SK-N-SH (cell line): ENCODE measurements around the gene CEP89. TPM values are rescaled to one million over a fixed set of nuclear protein-coding genes. Genes with fewer than 3 reads are reported as not detected.

Source experiments
- CTCF ChIA-PET: fragments of 300-600, 350-600 bp; formaldehyde crosslinking; extraction: SDS; loops from one replicate; lab custom pipeline; 2021; lab: Yijun Ruan, JAX
- POLR2A ChIA-PET: fragments of 350-600 bp; sonication (Branson Sonifier 250); formaldehyde crosslinking; extraction: SDS; loops from one replicate; lab custom pipeline; 2020; ENCODE audit warnings: antibody characterized with exemption, inconsistent platforms; lab: Yijun Ruan, JAX
- DNase-seq: peaks from one replicate; pipeline ENCODE4 v3.0.0; 2012
- H2AFZ ChIP-seq: fragments of 200-600 bp; sonication (generic); 2 replicates; pipeline ENCODE4 v1.8.1; 2016; ENCODE audit warnings: antibody characterized with exemption, mild to moderate bottlenecking, low read depth
- H3F3A ChIP-seq: fragments of 200-600 bp; sonication (generic); replicated peaks from 2 replicates; pipeline ENCODE3; 2016; ENCODE audit warnings: antibody characterized with exemption, mild to moderate bottlenecking; ENCODE audit not compliant: insufficient read depth
- H3K27ac ChIP-seq, 2 experiments: fragments of 200-500 bp in 1 of 2; fragments of 200-600 bp in 1 of 2; sonication (Bioruptor generic) in 1 of 2; sonication (generic), shearing (Covaris generic) in 1 of 2; 2 replicates each; pipeline versions ENCODE4 v1.5.1 to v1.6.1; 2014 to 2016; ENCODE audit warnings: low read depth in 2 of 2, inconsistent platforms in 1 of 2, low read length in 1 of 2, mild to moderate bottlenecking in 1 of 2, mixed read lengths in 1 of 2
- H3K27me3 ChIP-seq: fragments of 200-600 bp; sonication (generic), shearing (Covaris generic); 2 replicates; pipeline ENCODE4 v1.6.1; 2016; ENCODE audit warnings: mixed run types; ENCODE audit not compliant: insufficient read depth
- H3K36me3 ChIP-seq, 2 experiments: fragments of 200-500 bp in 1 of 2; fragments of 200-600 bp in 1 of 2; sonication (Bioruptor generic) in 1 of 2; sonication (generic) in 1 of 2; replicated peaks in 1 of 2; 2 replicates each; pipeline versions ENCODE3 to v1.5.1; 2014 to 2016; ENCODE audit warnings: low read length in 1 of 2, mild to moderate bottlenecking in 1 of 2; ENCODE audit not compliant: insufficient read depth in 2 of 2, control insufficient read depth in 1 of 2
- H3K4me1 ChIP-seq, 2 experiments: fragments of 200-500 bp in 1 of 2; fragments of 200-600 bp in 1 of 2; sonication (Bioruptor generic) in 1 of 2; sonication (generic), shearing (Covaris generic) in 1 of 2; 2 replicates each; pipeline versions ENCODE4 v1.5.1 to v1.6.1; 2014 to 2016; ENCODE audit warnings: low read depth in 1 of 2, low read length in 1 of 2, mixed run types in 1 of 2; ENCODE audit not compliant: insufficient read depth in 2 of 2, control insufficient read depth in 1 of 2
- H3K4me2 ChIP-seq: fragments of 200-600 bp; sonication (generic), shearing (Covaris generic); 2 replicates; pipeline ENCODE4 v1.6.1; 2017; ENCODE audit warnings: mixed run types
- H3K4me3 ChIP-seq, 2 experiments: fragments of 200-500 bp in 1 of 2; fragments of 200-600 bp in 1 of 2; sonication (Bioruptor generic) in 1 of 2; sonication (generic), shearing (Covaris generic) in 1 of 2; 2 replicates each; pipeline versions ENCODE4 v1.5.1 to v1.8.1; 2014 to 2016; ENCODE audit warnings: low read depth in 2 of 2, inconsistent platforms in 1 of 2, low read length in 1 of 2, mild to moderate bottlenecking in 1 of 2, mixed read lengths in 1 of 2, moderate library complexity in 1 of 2
- H3K79me2 ChIP-seq: fragments of 200-600 bp; sonication (generic); 2 replicates; pipeline ENCODE4 v1.8.1; 2017; ENCODE audit warnings: mild to moderate bottlenecking; ENCODE audit not compliant: insufficient read depth
- H3K9ac ChIP-seq: fragments of 200-600 bp; sonication (generic); 2 replicates; pipeline ENCODE4 v1.6.1; 2017; ENCODE audit warnings: mixed run types
- H3K9me2 ChIP-seq: fragments of 200-600 bp; sonication (generic); 2 replicates; pipeline ENCODE4 v1.6.1; 2017; ENCODE audit warnings: mixed run types
- H3K9me3 ChIP-seq: fragments of 200-600 bp; sonication (generic); 2 replicates; pipeline ENCODE4 v1.6.1; 2017; ENCODE audit warnings: mixed run types, mild to moderate bottlenecking, moderate library complexity
- H4K20me1 ChIP-seq: fragments of 200-600 bp; sonication (generic); 2 replicates; pipeline ENCODE4 v1.6.1; 2017; ENCODE audit warnings: mild to moderate bottlenecking, mixed run types; ENCODE audit not compliant: insufficient read depth
- CHD2 ChIP-seq: fragments of 150-350 bp; IDR thresholded peaks from 2 replicates; pipeline ENCODE4 v1.6.1; 2018; ENCODE audit warnings: low read length; ENCODE audit not compliant: partially characterized antibody
- ELF1 ChIP-seq: IDR thresholded peaks from 2 replicates; pipeline ENCODE4 v1.4.0; 2012
- EZH2phosphoT487 ChIP-seq: fragments of 200-600 bp; sonication (generic); IDR thresholded peaks from 2 replicates; pipeline ENCODE4 v1.6.1; 2017; ENCODE audit warnings: low read depth, mixed run types, mild to moderate bottlenecking, antibody characterized with exemption, moderate library complexity, borderline replicate concordance
- FOSL2 ChIP-seq: IDR thresholded peaks from 2 replicates; pipeline ENCODE4 v1.4.0; 2012; ENCODE audit warnings: low read depth, mild to moderate bottlenecking, moderate library complexity, borderline replicate concordance
- FOXJ3 ChIP-seq: sonication (generic); formaldehyde crosslinking; IDR thresholded peaks from 2 replicates; pipeline ENCODE4 v1.5.1; 2020; ENCODE audit warnings: mild to moderate bottlenecking, missing genetic modification reagents
- FOXM1 ChIP-seq: IDR thresholded peaks from 2 replicates; pipeline ENCODE4 v1.4.0; 2012; ENCODE audit warnings: low read depth, mild to moderate bottlenecking
- GABPA ChIP-seq: IDR thresholded peaks from 2 replicates; pipeline ENCODE4 v1.4.0; 2012; ENCODE audit warnings: low read depth, mild to moderate bottlenecking
- MXI1 ChIP-seq: IDR thresholded peaks from 2 replicates; pipeline ENCODE4 v1.6.1; 2012; ENCODE audit warnings: mild to moderate bottlenecking, low read depth, low read length, improper control_type of control experiment
- PBX3 ChIP-seq: IDR thresholded peaks from 2 replicates; pipeline ENCODE4; 2012
- RAD21 ChIP-seq: IDR thresholded peaks from 2 replicates; pipeline ENCODE4 v1.6.1; 2012; ENCODE audit warnings: mild to moderate bottlenecking, low read length
- RCOR1 ChIP-seq: fragments of 150-350 bp; IDR thresholded peaks from 2 replicates; pipeline ENCODE4 v1.6.1; 2017; ENCODE audit warnings: antibody characterized with exemption, low read length
- SMC3 ChIP-seq: IDR thresholded peaks from 2 replicates; pipeline ENCODE4 v1.6.1; 2012; ENCODE audit warnings: low read depth, low read length, improper control_type of control experiment
- TCF12 ChIP-seq: IDR thresholded peaks from 2 replicates; pipeline ENCODE4 v1.4.0; 2012
- TEAD4 ChIP-seq: IDR thresholded peaks from 2 replicates; pipeline ENCODE4 v1.4.0; 2012; ENCODE audit warnings: mild to moderate bottlenecking, borderline replicate concordance; ENCODE audit not compliant: insufficient read depth
- USF1 ChIP-seq: IDR thresholded peaks from 2 replicates; pipeline ENCODE4 v1.4.0; 2012; ENCODE audit warnings: low read depth, borderline replicate concordance
- ZBTB33 ChIP-seq: IDR thresholded peaks from 2 replicates; pipeline ENCODE4 v1.4.0; 2012; ENCODE audit warnings: low read depth, borderline replicate concordance
- WGBS: methylation state at CpG from one replicate; pipeline ENCODE4 v1.1.6; 2017; ENCODE audit warnings: low lambda C conversion rate; 5-methylcytosine and 5-hydroxymethylcytosine counted together
- polyA plus RNA-seq, 3 experiments: library from polyadenylated mRNA; depleted of rRNA; stranded (reverse); fragments of >200 nt; gene quantifications; 2 replicates each; pipeline ENCODE4 v1.2.3, GENCODE V29; 2012

The CEP89 gene
- polyA plus RNA-seq, 1 of the 3 experiments (the other 2 are of a cell fraction), result 16.4 TPM

- Histone ChIP-seq H3K4me3 (no peak overlapping the region), H3K9me2 (no peaks in the 10 kb centered on the region), H4K20me1 (no peaks in the 10 kb centered on the region), H3K4me1 (no peaks in the 10 kb centered on the region), H3K79me2 (no peaks in the 10 kb centered on the region), H3K27me3 (no peaks in the 10 kb centered on the region), H2AFZ (no peak overlapping the region), H3K9me3 (0 out of 2 replicates have a peak, but pooled peaks cover 4% of the 10 kb centered on the region), H3K4me2 (no peak overlapping the region), H3K27ac (no peak overlapping the region), H3F3A (no peaks in the 10 kb centered on the region), H3K9ac (no peak overlapping the region), H3K36me3 (peaks cover 0 to 40% of the 10 kb centered on the region in 2 experiments)
- 93% methylated on average over 10 of the region's 10 CpGs for WGBS
- ChIA-PET CTCF (no interaction called here), POLR2A (no interaction called here)
- TF ChIP-seq USF1 (no peak), FOXJ3 (CRISPR knock-in tag) (no peak), FOSL2 (no peak), SMC3 (no peak), TCF12 (no peak), EZH2phosphoT487 (no peak), FOXM1 (no peak), CHD2 (no peak), ELF1 (no peak), ZBTB33 (no peak), PBX3 (no peak), MXI1 (no peak)
- DNase-seq, result no peak
These were observed 80.9 kb downstream of the CEP89 start for GRCh38 chr19:32890841-32891240.

- Histone ChIP-seq H3K4me3 (no peak overlapping the region), H3K9me2 (no peaks in the 10 kb centered on the region), H3K9me3 (0 out of 2 replicates have a peak, but pooled peaks cover 4% of the 10 kb centered on the region), H3K27ac (no peak overlapping the region), H3F3A (no peaks in the 10 kb centered on the region), H4K20me1 (no peaks in the 10 kb centered on the region), H3K79me2 (no peaks in the 10 kb centered on the region), H3K36me3 (peaks cover 0 to 40% of the 10 kb centered on the region in 2 experiments), H3K4me2 (no peak overlapping the region), H3K27me3 (no peaks in the 10 kb centered on the region), H3K4me1 (no peaks in the 10 kb centered on the region), H2AFZ (no peak overlapping the region), H3K9ac (no peak overlapping the region)
- CTCF ChIA-PET, result no interaction called here
- no peak for DNase-seq
- no peak for TF ChIP-seq RCOR1
- TF ChIP-seq GABPA, result no peak
- no peak for TF ChIP-seq TEAD4
- TF ChIP-seq RAD21, result no peak
- TF ChIP-seq ZBTB33, result no peak
- 97% methylated on average over 13 of the region's 13 CpGs for WGBS
- POLR2A ChIA-PET, result no interaction called here
These were observed 81.4 kb downstream of the CEP89 start for GRCh38 chr19:32890326-32890725.
